Activated CD8-positive, alpha-beta memory T cell treated with anti-CD3 and anti-CD28 coated beads for 36 hours (primary cell): ENCODE measurements around the gene SPO11. TPM values are rescaled to one million over a fixed set of nuclear protein-coding genes. Genes with fewer than 3 reads are reported as not detected.

Experiments used
- total RNA-seq, 2 experiments: library from RNA; stranded (reverse); gene quantifications; one replicate each; pipeline ENCODE4 v1.2.3, GENCODE V29; 2021

The SPO11 gene
- total RNA-seq, 2 experiments from 2014 or later, result not detected

Other genes with a start within 250 kb of the SPO11 start
- not detected for gene BMP7, start 63.2 kb upstream of the SPO11 start, total RNA-seq
- gene RAE1, start 21.5 kb downstream of the SPO11 start, total RNA-seq, result 10 to 100 TPM; 49.7 to 52.0 TPM
- 100 to 1,000 TPM; 113 to 114 TPM for gene RBM38, start 61.6 kb downstream of the SPO11 start, total RNA-seq
- not detected for gene CTCFL, start 195.3 kb downstream of the SPO11 start, total RNA-seq
- not detected for gene PCK1, start 231.3 kb downstream of the SPO11 start, total RNA-seq